H1 (cell line): ENCODE measurements around the gene ABLIM1. TPM values are rescaled to one million over a fixed set of nuclear protein-coding genes. Genes with fewer than 3 reads are reported as not detected.

Source experiments
- CEBPB ChIP-seq: IDR thresholded peaks from 2 replicates; pipeline ENCODE4 v1.6.1; 2012; ENCODE audit warnings: low read depth, low read length
- KDM5A ChIP-seq: fragments of 200-600 bp; IDR thresholded peaks from 2 replicates; pipeline ENCODE4 v1.7.1; 2012; ENCODE audit warnings: mild to moderate bottlenecking, low read length, inconsistent platforms, mixed read lengths
- NRF1 ChIP-seq: IDR thresholded peaks from 2 replicates; pipeline ENCODE4 v1.6.1; 2011; ENCODE audit warnings: mild to moderate bottlenecking, low read depth, low read length, improper control_type of control experiment
- POU5F1 ChIP-seq: IDR thresholded peaks from 2 replicates; pipeline ENCODE4 v1.6.1; 2011; ENCODE audit warnings: low read depth, mild to moderate bottlenecking, low read length, moderate library complexity
- SIX5 ChIP-seq: IDR thresholded peaks from 2 replicates; pipeline ENCODE4 v1.6.1; 2011; ENCODE audit warnings: mild to moderate bottlenecking, low read depth, low read length
- TEAD4 ChIP-seq: IDR thresholded peaks from 2 replicates; pipeline ENCODE4 v1.6.1; 2012; ENCODE audit warnings: low read depth, low read length, inconsistent platforms, mixed read lengths
- YY1 ChIP-seq: IDR thresholded peaks from 2 replicates; pipeline ENCODE4 v1.6.1; 2011; ENCODE audit warnings: low read depth, mild to moderate bottlenecking, low read length
- polyA plus RNA-seq, 7 experiments: library from polyadenylated mRNA; depleted of rRNA in 3 of 7; stranded (reverse) in 5 of 7; unstranded in 2 of 7; fragments of >200 nt in 5 of 7; fragments of 200-250 nt in 2 of 7; gene quantifications; 1 replicate in 5 of 7; 2 replicates in 1 of 7; 4 replicates in 1 of 7; pipeline versions ENCODE4 v1.2.1 to v1.2.3, GENCODE V29; 2011 to 2013; ENCODE audit warnings: missing spikeins in 2 of 7, mixed read lengths in 2 of 7
- total RNA-seq: library from RNA; stranded (reverse); fragmentation: NEBNext Ultra II Directional; extraction: Animal tissue kit (Norgen Biotek cat#: 25700); gene quantifications from 2 replicates; pipeline ENCODE4 v1.2.1, GENCODE V29; 2021

The ABLIM1 gene
- total and polyA plus RNA-seq, 2 of the 8 experiments (the other 6 are each of a cell fraction or from before 2014, with no cell fraction given), result 51.2 to 51.7 TPM

GRCh38 chr10:114391599-114391998 is 266.5 kb downstream of the ABLIM1 start (continued):
- no peak for TF ChIP-seq NRF1
- TF ChIP-seq CEBPB, result no peak
- TF ChIP-seq KDM5A, result no peak
- no peak for TF ChIP-seq YY1
- no peak for TF ChIP-seq SIX5
- TF ChIP-seq POU5F1, result no peak
- no peak for TF ChIP-seq TEAD4
